Keratinocyte (primary cell): ENCODE measurements around the gene TMEM138.

Experiments
- EZH2 ChIP-seq: IDR thresholded peaks from one replicate; pipeline ENCODE4 v1.6.1; 2012; ENCODE audit warnings: inconsistent platforms, mild to moderate bottlenecking, low read length, moderate library complexity
- TF ChIP-seq, protein P1 (sequence below), 3 experiments: IDR thresholded peaks in 1 of 3; conservative IDR thresholded peaks in 1 of 3; optimal IDR thresholded peaks in 1 of 3; 2 replicates in 2 of 3; 3 replicates in 1 of 3; pipeline versions ENCODE3 to v1.5.1; 2011; ENCODE audit warnings: low read length in 3 of 3, mild to moderate bottlenecking in 3 of 3, moderate library complexity in 2 of 3, control low read depth in 1 of 3, inconsistent platforms in 1 of 3; ENCODE audit not compliant: insufficient read depth in 2 of 3; ENCODE audit errors: extremely low read depth in 1 of 3

DNA sequence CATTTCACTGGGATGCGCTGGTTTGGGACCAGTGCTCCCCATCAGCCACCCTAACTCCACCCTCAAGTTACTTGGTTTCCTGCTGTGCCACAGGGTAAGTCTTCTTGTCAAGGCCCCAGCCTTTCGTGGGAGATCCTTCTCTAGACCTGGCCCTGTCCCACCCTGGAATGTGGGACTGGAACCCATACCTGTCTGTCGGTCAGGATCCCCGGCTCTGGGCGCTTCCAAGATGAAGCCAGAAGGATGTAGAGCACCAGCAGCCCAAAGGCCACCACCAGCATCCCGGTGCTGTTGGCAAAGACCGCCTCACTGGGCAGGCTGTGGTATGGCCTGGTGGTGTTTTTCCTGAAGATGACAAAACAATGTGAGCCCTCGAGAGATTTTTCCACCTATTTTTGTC, 11.4 kb upstream of the TMEM138 start:
- TF ChIP-seq, protein P1, sequence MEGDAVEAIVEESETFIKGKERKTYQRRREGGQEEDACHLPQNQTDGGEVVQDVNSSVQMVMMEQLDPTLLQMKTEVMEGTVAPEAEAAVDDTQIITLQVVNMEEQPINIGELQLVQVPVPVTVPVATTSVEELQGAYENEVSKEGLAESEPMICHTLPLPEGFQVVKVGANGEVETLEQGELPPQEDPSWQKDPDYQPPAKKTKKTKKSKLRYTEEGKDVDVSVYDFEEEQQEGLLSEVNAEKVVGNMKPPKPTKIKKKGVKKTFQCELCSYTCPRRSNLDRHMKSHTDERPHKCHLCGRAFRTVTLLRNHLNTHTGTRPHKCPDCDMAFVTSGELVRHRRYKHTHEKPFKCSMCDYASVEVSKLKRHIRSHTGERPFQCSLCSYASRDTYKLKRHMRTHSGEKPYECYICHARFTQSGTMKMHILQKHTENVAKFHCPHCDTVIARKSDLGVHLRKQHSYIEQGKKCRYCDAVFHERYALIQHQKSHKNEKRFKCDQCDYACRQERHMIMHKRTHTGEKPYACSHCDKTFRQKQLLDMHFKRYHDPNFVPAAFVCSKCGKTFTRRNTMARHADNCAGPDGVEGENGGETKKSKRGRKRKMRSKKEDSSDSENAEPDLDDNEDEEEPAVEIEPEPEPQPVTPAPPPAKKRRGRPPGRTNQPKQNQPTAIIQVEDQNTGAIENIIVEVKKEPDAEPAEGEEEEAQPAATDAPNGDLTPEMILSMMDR (optimal IDR thresholded peaks at IDR 0.05 in 1 of 3, IDR thresholded peaks at IDR 0.05 in 1 of 3, conservative IDR thresholded peaks at IDR 0.05 in 1 of 3; ENCODE audit: extremely low read depth in 1 of 3, insufficient read depth in 2 of 3, low read length in 3 of 3): no peak
- no peak for TF ChIP-seq EZH2
